Measurements from ENCODE around the gene C3orf20.
"Not testable (repeated sequence)": the region's sequence is repeated elsewhere in the genome, so short reads cannot be mapped to it uniquely, and the experiment has no call there.

Gene C3orf20

GRCh38 chr3:14803981-14804834 lies 129.3 kb downstream of the C3orf20 start:
- H3K36me3 Mint-ChIP-seq (ENCODE audit: low read depth), result no peaks in the 10 kb centered on the region

DNA sequence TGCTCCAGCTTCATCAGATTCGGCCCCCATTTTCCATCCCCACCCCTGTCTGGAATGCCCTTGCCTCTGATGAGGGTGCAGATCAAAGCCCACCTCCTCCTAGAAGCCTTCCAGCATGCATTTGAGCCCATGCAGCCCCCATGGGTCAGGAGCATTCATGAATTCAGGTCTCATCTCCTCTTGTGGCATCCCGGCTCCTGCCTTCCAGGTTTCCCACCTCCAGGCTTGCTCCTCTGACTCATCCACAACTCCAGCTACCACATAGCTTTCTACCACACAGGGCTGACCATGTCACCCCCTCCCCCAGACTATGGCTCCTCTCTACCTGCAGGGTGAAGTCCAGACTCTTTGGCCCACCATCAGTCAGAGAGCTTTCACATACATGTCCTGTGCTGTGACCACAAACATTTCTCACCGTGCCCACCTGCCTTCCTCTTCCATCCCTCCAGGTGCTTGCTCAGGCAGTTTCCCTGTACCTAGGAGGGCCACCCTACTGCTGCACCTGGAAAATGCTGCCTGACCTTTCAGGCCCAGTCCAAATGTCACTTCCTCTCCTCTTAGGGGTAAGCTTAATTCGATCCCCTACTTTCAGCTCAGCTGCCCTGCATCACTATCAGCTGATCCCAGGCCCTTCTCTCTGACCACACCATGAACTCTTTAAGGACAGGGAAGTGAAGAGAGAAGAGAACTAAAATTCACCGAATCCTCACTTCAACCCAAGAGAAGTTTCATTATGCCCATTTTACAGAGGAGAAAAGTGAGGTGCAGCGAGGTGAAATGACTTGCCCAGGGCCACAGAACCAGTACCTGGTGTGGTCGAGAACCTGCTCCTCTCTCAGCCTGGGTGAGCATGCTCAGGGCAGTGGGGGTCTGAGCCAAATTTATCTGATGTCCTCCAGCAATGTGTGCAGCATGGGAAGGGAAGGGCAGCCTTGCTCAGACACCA lies 130.2 kb downstream of the C3orf20 start:
- H3K36me3 Mint-ChIP-seq (ENCODE audit: low read depth), result no peaks in the 10 kb centered on the region
- peaks cover 10% of the 10 kb centered on the region for H3K4me1 Mint-ChIP-seq (ENCODE audit: low read depth)
- no peak overlapping the region for H3K27ac Mint-ChIP-seq
- peaks cover 43% of the 10 kb centered on the region for H3K27me3 Mint-ChIP-seq (ENCODE audit: low read depth)
- no peaks in the 10 kb centered on the region for H3K9me3 Mint-ChIP-seq
- H3K4me3 Mint-ChIP-seq, result no peak overlapping the region

More at GRCh38 chr3:14803981-14804834, 129.3 kb downstream of the C3orf20 start:
- Mint-ChIP-seq H3K4me1 (ENCODE audit: low read depth) (peaks cover 10% of the 10 kb centered on the region), H3K27ac (no peak overlapping the region), H3K4me3 (no peak overlapping the region), H3K9me3 (no peaks in the 10 kb centered on the region), H3K27me3 (ENCODE audit: low read depth) (peaks cover 38% of the 10 kb centered on the region)

- Mint-ChIP-seq H3K27me3 (ENCODE audit: low read depth) (peaks cover 46% of the 10 kb centered on the region), H3K4me3 (no peak overlapping the region), H3K36me3 (ENCODE audit: low read depth) (no peaks in the 10 kb centered on the region), H3K4me1 (ENCODE audit: low read depth) (peaks cover 10% of the 10 kb centered on the region), H3K27ac (no peak overlapping the region), H3K9me3 (no peaks in the 10 kb centered on the region)
These were observed 131.1 kb downstream of the C3orf20 start for GRCh38 chr3:14805961-14806537.

GRCh38 chr3:14806641-14807263 lies 131.8 kb downstream of the C3orf20 start:
- Mint-ChIP-seq H3K36me3 (ENCODE audit: low read depth) (no peaks in the 10 kb centered on the region), H3K4me3 (no peak overlapping the region), H3K27ac (no peak overlapping the region), H3K4me1 (ENCODE audit: low read depth) (peaks cover 10% of the 10 kb centered on the region), H3K27me3 (ENCODE audit: low read depth) (peaks cover 53% of the 10 kb centered on the region), H3K9me3 (no peaks in the 10 kb centered on the region)

DNA sequence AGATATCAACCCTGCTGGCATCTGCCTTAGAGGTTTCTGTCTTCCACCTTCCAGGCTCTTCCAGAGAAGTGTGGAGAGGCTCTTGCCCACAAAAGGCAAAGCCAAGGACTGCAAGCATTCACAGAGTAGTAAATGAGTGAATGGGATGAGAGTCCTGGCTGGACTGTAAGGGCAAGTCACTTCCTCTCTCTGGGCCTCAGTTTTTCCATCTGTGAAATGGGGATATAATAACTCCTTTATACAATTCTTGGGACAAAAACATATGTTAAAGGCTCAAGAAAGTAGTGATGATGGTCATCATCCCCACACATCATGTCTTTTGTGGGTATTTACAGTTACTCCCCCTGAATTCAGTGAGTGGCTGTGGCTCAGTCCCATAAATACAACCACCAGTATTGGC lies 133.1 kb downstream of the C3orf20 start:
- Mint-ChIP-seq H3K9me3 (no peaks in the 10 kb centered on the region), H3K4me1 (ENCODE audit: low read depth) (peaks cover 10% of the 10 kb centered on the region), H3K27ac (no peak overlapping the region), H3K4me3 (no peak overlapping the region), H3K27me3 (ENCODE audit: low read depth) (peaks cover 66% of the 10 kb centered on the region), H3K36me3 (ENCODE audit: low read depth) (no peaks in the 10 kb centered on the region)

DNA sequence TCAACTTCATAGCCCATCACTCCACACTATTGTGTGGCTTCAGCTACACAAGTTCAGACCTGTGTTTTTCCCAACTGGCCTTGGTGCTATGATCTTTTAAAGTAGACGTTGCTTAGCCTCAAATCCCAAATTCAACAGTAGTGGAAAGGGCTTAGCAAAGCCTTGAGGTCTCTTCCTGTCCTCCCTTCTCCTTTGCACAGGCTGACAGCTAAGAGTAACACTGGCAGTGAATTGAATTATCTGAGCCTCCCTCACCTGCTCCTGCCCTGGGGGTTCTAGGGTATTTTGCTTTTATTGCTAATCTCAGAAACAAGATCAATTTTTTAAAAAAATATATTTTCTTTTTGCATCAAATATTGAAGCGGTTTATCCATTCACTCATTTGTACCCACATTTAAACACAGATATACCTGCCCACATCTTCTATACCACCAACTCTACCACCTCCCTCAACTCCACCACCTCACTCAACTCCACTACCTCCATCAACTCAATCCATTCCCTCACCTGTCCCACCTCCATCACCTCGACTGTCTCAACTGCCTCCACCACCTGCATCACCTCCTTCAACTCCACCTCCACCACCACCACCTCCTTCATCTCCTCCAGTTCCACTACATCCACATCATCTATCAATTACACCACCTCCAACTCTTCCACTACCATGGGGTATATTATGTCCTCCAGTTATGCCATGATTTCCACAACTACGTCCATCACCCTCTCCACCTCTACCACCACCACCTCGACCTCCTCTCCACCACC lies 133.7 kb downstream of the C3orf20 start:
- H3K27ac Mint-ChIP-seq, result no peak overlapping the region
- no peak overlapping the region for H3K4me3 Mint-ChIP-seq
- no peaks in the 10 kb centered on the region for H3K9me3 Mint-ChIP-seq
- peaks cover 72% of the 10 kb centered on the region for H3K27me3 Mint-ChIP-seq (ENCODE audit: low read depth)
- peaks cover 10% of the 10 kb centered on the region for H3K4me1 Mint-ChIP-seq (ENCODE audit: low read depth)
- no peaks in the 10 kb centered on the region for H3K36me3 Mint-ChIP-seq (ENCODE audit: low read depth)

- H3K27me3 Mint-ChIP-seq (ENCODE audit: low read depth), result peaks cover 80% of the 10 kb centered on the region
These were observed 134.7 kb downstream of the C3orf20 start for GRCh38 chr3:14809611-14810010.

DNA sequence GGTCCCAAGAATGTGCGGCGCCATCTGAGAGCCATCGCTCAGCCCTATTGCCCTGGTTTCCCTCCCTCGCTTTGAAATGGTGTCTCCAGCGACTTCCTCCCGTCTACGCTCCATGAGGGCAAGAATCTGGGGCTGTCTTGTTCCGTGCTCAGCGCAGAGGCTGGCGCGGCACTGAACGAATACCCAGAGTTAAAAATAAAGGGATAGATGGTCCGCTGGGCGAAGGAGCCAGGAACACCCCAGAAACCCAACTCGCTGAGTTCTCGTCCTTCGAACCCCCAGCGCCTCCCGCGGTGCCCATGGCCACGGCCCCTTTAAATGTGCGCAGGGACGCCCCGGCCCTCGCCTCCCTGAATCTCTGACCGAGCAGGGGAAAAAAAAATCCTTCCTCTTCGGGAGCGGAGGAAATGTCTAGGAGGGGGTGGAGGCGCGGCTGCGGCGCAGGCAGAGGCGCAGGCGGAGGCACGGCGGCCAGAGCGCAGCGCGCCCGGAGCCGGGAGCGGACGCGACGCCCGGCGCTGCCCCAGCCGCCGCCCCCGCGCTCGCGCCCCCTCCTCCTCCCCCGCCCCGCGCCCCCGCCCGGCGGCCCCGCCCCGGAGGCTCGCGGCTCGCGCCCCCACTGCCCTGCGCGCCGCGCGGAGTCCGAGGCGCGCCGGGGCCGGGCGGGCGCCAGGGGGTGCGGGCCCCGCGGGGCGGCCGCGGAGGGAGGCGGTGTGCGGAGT lies 135.3 kb downstream of the C3orf20 start:
- Mint-ChIP-seq H3K4me3 (no peak overlapping the region), H3K9me3 (no peaks in the 10 kb centered on the region), H3K27ac (no peak overlapping the region), H3K4me1 (ENCODE audit: low read depth) (peaks cover 4% of the 10 kb centered on the region), H3K27me3 (ENCODE audit: low read depth) (peaks cover 80% of the 10 kb centered on the region), H3K36me3 (ENCODE audit: low read depth) (no peaks in the 10 kb centered on the region)

More at GRCh38 chr3:14809611-14810010, 134.7 kb downstream of the C3orf20 start:
- H3K4me3 Mint-ChIP-seq; H3K9me3 Mint-ChIP-seq; H3K27ac Mint-ChIP-seq; H3K36me3 Mint-ChIP-seq (ENCODE audit: low read depth); H3K4me1 Mint-ChIP-seq (ENCODE audit: low read depth): not testable (repeated sequence)

GRCh38 chr3:14810801-14811661 lies 136.1 kb downstream of the C3orf20 start:
- Mint-ChIP-seq H3K27me3 (ENCODE audit: low read depth) (peaks cover 80% of the 10 kb centered on the region), H3K9me3 (no peaks in the 10 kb centered on the region), H3K27ac (no peak overlapping the region), H3K4me3 (no peak overlapping the region), H3K36me3 (ENCODE audit: low read depth) (no peaks in the 10 kb centered on the region), H3K4me1 (ENCODE audit: low read depth) (peaks cover 3% of the 10 kb centered on the region)

DNA sequence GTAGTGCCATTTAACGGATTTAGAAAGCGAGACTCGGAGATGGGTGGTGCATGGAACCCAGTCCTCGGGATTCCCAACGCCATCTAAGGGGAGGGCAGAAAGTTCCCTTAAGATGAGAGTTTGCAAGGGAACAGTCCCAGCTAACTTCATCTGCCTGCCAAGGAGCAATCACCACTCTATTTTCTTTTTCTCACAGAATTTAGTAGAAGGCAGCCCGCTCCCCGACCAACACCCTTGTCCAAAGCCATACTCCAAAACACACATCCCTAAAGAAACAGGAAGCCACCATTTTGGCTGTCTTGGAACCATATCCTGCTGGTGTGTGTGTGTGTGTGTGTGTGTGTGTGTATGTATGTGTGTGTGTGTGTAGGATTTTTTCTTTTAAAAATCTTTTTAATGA lies 136.7 kb downstream of the C3orf20 start:
- H3K27me3 Mint-ChIP-seq (ENCODE audit: low read depth), result peaks cover 78% of the 10 kb centered on the region
- peaks cover 2% of the 10 kb centered on the region for H3K4me1 Mint-ChIP-seq (ENCODE audit: low read depth)
- H3K4me3 Mint-ChIP-seq, result no peak overlapping the region

DNA sequence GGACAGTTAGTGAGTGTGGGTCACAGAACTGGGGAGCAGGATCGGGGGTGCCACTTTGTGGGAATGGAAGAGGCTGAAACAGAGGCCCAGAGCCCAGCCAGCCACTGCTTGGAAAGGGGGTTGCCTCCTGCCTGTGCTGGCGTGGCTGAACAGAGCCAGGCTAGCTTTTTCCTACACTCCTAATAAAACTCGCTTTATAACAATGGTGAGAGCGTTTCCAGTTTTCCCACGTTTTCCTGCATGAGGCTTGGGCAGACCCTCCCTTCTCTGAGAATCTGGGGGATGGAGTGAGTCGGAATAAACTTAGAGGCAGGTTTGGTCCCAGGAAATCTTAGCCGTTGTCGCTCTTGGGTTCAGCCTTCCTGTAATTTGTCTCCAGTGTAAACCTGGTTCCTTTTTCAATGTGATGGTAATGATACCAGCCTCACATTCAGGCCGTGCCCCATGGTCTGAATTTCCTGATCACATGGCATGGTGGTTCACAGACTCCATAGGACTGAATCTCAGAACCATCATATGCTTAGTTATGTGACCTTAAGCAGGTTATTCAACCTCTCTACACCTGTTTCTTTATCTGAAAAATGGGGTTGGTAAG lies 137.4 kb downstream of the C3orf20 start:
- Mint-ChIP-seq H3K4me1 (ENCODE audit: low read depth) (no peaks in the 10 kb centered on the region), H3K27ac (no peak overlapping the region), H3K9me3 (no peaks in the 10 kb centered on the region), H3K27me3 (ENCODE audit: low read depth) (peaks cover 72% of the 10 kb centered on the region), H3K4me3 (no peak overlapping the region), H3K36me3 (ENCODE audit: low read depth) (no peaks in the 10 kb centered on the region)

More for the DNA sequence above, 136.7 kb downstream of the C3orf20 start:
- H3K9me3 Mint-ChIP-seq, result no peaks in the 10 kb centered on the region
- H3K27ac Mint-ChIP-seq, result no peak overlapping the region
- H3K36me3 Mint-ChIP-seq (ENCODE audit: low read depth), result no peaks in the 10 kb centered on the region

DNA sequence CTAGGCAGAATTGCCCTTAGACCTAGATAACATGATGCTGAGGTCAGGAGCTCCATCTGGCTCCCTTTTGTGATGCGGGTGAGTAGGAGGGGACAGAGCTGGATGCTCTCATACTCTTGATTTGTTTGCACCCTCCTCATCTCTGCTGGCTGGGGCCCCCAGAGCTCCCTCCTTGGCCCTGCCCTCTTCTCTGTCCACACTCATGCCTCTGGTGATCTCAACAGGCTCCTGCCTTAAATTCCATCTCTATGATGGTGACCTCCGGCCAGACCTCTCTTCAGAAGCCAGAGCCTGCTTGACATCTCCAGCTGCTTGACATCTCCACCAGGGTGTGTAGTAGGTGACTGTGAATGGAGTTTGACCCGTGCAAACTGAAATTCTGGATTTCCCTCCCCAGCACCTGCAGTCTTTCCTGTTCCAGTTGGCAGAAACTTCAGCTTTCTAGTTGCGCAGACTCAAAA lies 139.5 kb downstream of the C3orf20 start:
- Mint-ChIP-seq H3K4me1 (ENCODE audit: low read depth) (no peaks in the 10 kb centered on the region), H3K27me3 (ENCODE audit: low read depth) (peaks cover 52% of the 10 kb centered on the region), H3K36me3 (ENCODE audit: low read depth) (no peaks in the 10 kb centered on the region), H3K27ac (no peak overlapping the region), H3K4me3 (no peak overlapping the region), H3K9me3 (no peaks in the 10 kb centered on the region)
